GM18519 (cell line): ENCODE measurements around the gene RBM39.
A peak's percentile ranks its signal among the peaks of the same experiment; 100 is the strongest.
"Not testable (repeated sequence)": the region's sequence is repeated elsewhere in the genome, so short reads cannot be mapped to it uniquely, and the experiment has no call there.

Experiments
- ATAC-seq: cut with Tn5 transposase; IDR thresholded peaks from one replicate; pipeline ENCODE4 v1.9.1; 2021; ENCODE audit warnings: mild to moderate bottlenecking, moderate library complexity; ENCODE audit not compliant: unreplicated experiment, low FRiP score

The RBM39 gene

DNA sequence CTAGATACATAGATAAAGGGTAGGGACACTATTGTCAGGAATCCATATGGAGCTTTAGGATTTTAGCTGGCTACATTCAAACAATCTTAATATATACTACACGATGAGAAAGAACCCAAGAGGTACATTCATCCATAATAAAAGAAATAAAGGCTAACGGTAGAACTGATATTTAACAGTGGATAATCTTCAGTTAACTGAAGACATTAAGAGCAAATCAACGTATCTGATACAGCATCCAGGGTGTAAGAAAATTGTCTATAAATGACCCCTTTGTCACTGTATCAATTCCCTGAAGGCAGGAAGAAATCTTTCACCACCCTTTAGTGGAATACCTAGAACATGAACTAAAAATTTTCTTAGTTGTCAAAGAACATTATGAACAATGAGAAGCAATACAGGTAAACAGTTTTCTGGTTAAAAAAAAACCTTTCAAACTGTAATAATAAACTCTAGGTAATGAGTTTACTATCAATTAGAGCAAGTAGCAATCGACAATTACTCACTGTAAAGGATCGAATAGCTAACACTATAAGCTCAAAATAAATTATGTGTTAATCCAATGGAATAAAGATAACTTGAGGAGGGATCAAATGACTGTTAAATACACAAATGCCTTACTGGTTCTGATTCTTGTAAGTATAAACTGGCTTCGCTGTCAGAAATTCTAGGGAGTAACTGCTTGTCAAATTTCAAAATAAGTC, 31.0 kb downstream of the RBM39 start:
- no peak for ATAC-seq

DNA sequence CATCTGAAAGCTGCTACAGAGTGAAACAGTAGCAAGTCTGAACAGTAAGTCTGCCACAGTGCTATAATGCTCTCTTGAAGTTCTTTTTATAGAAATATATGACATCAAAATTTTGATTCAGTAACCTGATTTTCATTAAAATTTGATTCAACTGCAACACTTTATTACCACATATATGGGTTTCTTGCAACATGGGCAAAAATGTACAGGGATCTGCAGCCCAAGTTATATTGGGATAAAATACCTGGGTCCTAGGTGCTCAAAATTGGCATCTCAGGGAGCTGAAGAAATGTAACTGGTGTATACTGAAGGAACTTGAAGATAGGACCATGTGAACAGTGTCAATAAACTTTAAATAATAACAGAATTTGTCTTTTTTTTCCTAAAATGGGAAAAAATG, 32.0 kb downstream of the RBM39 start:
- ATAC-seq, result no peak

DNA sequence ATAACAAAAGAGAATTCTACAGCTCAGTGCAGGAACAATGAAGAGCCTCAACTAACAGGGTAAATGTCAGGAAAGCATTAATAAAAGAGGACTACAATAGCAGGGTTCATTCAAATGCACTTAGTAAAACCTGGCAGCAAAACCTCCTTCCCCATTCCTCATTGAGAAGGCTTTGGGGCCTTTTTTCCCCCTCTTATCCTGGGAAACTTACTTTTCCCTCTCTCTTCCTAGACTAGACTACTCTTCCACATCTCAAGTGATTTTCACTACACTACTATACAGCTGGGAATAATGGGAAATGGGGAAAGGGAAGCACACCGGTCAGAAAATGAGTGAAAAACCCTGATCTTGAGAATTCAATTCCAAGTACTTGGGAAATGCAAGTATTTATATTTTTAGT, 32.8 kb downstream of the RBM39 start:
- ATAC-seq, result no peak

DNA sequence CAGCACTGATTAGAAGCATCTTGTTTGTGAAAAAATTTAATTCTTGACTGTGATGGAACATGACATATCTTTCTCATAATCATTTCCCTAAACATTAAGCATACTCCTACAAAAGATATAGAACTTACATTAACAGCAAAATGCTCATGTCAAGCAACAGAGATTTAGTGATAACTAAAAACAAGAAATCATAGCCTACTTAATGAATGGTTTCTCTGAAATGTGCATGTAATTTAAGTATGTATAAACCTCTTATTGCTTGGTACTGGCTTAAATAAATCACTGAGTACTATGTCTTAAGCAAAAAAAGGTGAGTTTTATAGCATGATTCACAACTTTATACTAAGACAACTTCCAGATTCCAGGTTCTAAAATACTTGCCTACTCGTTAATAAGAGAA, 33.6 kb downstream of the RBM39 start:
- ATAC-seq, result no peak

DNA sequence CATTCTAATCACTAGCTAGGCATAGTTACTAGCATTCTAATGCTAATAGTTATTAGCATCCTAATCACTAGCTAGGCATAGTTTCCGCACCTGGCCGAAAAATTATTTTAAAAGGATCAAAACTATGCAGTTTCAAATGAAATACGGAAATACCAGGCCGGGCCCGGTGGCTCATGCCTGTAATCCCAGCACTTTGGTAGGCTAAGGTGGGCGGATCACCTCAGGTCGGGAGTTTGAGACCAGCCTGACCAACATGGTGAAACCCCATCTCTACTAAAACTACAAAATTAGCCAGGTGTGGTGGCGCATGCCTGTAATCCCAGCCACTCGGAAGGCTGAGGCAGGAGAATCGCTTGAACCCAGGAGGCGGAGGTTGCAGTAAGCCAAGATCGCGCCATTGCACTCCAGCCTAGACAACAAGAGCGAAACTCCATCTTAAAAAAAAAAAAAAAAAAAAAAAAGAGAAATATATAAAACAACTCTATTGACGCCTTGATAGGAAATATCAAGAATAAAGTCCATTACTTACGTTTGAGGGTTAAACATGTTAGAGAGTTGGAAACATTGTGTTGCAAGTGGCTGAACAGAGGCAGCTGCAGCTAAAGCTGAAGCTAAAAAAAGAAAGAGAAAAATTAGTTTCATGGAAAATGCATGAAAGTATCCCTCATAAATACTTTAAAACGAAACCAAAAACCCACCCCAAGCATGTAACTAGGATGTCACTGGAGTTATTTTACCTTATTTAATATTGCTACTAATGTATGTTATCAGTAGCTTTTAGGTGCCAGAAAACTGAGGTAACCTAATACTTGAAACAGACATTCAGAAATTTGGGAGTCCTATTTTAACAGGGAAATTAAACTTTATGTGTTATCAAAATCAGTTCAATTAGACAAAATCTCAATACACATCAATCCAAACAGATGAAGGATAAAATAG, 35.2 kb downstream of the RBM39 start:
- not testable (repeated sequence) for ATAC-seq

DNA sequence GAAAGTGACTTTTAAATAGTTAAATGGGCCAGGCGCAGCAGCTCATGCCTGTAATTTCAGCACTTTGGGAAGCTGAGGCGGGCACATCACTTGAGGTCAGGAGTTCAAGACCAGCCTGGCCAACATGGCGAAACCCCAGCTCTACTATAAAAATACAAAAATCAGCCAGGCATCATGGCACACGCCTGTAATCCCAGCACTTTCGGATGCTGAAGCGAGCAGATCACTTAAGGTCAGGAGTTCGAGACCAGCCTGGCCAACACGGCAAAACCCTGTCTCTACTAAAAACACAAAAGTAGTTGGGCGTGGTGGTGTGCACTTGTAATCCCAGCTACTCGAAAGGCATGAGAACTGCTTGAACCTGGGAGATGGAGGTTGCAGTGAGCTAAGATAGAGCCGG, 36.2 kb downstream of the RBM39 start:
- not testable (repeated sequence) for ATAC-seq

DNA sequence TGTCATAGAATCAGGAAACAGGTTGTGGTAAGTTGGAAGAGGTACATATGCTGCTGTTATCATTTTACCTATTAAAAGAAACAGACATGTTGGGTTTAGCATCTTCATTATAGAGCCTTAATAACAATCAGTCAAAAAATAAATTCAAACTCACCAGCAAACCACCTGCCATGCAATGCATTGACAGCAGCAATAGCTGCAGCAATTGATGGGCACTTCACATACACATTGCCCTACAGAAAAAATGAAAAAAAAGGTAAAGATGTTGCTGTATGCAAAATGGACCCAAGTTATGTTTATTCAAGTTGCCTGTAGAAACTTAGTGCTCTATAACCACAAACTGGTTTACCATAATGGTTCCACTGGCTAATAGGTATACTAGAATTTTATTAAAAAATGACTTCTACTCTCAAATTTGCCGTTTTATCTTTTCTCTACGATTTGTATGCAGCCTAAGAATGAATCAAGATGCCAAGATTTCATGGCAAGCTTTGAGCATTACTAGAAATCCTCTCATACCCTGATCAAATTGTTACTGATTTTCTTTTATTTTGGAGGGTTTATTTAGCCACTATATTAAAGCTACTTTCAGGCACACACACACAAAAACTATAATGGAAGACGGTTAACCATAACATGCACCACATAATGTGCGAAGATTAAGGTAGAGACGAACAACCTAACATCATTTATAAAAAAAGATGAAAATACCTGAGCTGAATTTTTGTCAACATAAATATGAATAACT, 37.4 kb downstream of the RBM39 start:
- ATAC-seq, result no peak

DNA sequence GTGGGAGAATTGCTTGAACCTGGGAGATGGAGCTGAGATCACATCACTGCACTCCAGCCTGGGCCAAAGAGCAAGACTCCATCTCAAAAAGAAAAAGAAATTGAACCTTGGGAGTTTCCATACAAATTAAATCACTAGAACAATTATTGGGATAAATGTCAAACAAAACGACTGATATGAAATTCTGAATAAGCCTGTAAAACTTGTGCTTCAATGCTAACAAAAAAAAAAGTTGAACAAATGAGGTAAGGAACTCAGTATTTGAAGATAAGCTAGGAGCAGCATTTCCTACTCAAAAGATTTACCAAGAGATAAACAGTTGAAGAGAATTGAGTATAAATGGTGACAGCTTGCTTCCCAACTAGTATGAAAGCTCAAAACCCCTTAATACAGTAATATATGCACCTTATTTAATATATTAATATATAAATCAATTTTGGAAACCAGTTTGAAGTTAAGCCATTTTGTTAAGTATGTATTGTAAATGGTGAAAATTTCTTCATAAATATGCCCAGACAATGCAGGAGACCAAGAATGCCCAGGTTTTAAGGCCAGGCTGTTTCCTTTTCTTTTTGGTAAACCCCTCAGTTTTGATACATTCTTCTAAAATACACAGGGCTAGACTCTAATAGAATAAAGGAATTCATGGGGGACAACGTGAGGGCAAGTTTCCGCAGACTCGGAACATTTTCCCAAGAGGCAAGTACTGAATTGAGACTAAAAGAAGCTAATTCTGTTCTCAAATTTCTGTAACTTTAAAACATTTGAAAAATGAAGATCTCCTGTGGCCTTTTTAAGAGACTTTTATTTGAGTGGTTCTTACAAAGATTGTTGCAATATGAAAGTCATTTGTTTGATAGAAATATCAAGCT, 39.0 kb downstream of the RBM39 start:
- ATAC-seq, result no peak

DNA sequence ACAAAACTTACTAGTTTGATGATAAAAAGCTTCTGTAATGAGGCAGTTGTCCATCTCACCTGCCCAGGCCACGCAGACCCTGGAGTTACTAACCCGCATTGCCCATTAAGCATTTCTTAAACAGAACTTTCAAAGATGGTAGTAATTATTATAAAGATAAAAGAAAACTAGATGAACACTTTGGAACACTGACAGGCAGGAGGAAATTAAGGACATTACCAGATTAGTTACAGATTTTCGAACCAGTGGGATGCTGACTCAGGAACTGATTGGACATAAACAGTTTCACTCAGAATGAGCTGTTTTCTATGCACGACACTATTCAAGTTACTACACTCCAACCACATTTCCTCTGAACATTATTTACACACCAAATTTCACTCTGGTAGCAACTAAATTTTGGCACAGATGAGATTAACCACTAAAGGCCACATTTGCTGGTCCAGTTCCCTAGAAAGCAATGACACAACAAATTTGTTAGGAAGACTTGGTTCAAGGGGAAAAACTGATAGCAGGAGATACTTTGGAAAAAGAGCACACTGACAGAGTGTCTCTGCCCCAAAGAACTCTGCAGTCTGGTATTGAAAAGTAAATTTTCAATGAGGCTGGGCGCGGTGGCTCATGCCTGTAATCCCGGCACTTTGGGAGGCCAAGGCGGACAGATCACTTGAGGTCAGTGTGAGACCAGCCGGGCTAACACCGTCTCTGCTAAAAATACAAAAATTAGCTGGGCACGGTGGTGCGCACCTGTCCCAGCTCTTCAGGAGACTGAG, 39.8 kb downstream of the RBM39 start:
- ATAC-seq, result no peak

DNA sequence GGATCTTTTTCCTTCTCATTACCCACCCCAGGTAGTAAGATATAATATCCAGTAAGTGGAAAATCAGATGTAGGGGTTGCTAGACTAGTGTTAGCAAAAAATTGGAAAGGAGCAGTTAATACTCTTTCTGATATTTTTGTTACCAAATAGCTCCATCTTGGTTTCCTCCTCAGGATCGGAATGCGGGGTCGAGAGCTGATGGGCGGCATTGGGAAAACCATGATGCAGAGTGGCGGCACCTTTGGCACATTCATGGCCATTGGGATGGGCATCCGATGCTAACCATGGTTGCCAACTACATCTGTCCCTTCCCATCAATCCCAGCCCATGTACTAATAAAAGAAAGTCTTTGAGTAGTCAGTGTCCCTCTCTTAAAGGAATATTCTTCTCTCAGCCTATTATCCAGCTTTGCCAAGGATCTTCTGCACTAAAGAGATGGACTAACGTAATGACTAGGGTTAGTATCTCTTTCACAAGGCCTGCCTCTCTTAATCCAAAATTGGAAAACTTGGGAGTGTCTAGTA, 41.4 kb downstream of the RBM39 start:
- no peak for ATAC-seq

DNA sequence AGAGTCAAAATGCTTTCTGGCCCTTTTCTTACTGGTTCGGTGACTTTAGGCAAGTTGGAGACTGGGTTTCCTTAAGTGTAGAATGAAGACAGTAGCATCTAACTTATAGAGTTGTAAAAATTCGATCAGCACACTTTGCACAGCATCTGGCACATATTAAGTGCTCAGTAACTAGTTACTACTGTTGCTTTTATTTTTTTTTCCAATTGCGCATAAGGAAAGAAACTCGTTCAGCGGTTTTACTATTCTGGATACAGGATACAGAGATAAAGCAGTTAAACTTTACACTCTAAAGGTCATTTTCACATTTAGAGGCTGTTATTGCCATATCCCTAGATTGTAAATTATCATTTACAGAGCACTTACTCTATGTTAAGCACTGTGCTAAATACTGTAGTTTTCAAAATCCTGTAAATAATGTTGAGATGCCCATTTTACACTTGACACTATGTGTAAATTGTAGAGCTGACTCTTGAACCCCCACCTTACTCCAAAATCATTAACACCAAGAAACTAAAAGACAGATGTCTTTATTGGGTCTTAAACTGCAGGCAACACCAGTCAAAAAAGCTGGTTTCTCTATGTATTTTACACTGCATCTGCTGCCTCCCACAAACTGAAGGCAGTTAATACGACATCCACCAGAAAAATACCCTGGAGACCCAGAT, 42.0 kb downstream of the RBM39 start:
- ATAC-seq, result no peak

DNA sequence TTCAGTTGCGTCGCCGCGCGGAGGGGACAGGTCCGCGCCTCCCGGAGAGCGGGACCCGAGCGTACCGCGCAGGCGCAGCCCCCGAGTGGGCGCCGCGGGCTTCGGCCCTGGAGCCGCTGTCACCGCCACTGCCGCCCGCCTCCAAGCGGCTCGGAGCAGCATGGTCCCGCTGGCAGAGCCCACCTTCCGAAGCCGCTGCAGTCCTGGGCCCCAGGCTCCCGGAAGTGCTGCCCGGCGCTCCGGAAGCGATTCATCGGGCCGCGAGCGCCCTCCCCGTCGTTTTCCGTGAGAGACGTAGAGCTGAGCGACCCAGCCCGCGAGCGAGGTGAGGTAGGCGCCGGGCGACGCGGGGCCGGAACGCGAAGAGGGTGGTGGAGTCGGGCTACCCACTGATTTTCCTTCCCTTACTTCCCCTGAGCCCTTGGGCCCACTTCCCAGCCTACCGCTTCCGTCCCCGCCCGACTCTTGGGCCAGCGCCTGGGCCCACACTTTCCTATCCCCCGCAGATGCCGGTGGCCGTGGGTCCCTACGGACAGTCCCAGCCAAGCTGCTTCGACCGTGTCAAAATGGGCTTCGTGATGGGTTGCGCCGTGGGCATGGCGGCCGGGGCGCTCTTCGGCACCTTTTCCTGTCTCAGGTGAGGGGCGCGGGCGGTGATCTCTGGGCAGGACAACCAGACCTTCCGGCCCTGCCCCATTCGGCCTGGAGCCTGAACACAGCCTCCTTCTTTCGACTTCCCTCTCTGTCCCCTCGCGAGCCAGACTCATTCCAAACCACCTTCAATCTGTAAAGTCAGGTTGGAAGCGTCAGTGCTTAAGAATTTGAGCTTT, 42.7 kb downstream of the RBM39 start, which contains the start of the genes NFS1 and ROMO1:
Gene NFS1 (minus strand): TSS at position 226 of the 830 bp plus-strand sequence. CDS start 64 bp downstream, at position 162.
Gene ROMO1 (plus strand): TSS at position 279 of the 830 bp plus-strand sequence. CDS start 228 bp downstream, at position 507.
- ATAC-seq, result peak; percentile 60

DNA sequence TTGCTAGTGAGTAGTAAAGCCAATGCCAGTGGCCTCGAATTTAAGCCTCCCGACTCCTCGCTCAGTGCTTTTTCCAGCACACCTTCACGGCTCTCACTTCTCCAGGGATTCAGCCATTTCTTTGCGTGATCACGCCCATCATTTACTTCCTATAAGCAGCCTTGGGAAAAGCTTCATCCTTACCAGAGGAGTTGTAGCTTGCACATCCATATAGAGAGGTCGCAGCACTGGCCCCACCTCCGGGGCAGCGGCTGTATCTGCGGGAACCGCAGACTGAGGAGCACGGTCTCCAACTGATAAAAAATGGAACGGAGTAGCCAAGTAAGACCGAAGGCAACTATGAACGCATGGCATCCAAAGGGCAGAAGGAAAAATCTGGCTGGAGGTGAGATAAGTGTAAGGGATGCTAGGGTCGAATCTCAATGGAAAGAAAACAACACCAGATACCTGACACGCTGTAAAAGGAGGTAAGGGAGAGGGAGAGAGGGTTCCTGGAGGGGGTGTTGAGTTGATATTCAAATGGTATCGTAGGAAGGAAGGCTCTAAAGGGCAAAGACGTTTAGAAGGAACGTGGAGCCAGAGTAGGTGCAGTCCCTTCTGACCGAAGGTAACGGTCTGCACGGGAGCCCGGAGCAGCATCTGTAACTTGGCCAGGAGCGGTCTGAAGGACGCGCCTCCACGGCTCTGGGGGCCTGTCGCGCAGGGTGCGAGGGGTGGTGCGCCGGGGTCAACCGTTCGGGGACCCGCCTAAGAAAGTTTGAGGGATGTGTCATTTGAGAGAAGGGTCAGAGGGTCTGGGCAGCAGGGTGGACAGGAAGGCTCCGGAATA, 43.5 kb downstream of the RBM39 start:
- no peak for ATAC-seq

DNA sequence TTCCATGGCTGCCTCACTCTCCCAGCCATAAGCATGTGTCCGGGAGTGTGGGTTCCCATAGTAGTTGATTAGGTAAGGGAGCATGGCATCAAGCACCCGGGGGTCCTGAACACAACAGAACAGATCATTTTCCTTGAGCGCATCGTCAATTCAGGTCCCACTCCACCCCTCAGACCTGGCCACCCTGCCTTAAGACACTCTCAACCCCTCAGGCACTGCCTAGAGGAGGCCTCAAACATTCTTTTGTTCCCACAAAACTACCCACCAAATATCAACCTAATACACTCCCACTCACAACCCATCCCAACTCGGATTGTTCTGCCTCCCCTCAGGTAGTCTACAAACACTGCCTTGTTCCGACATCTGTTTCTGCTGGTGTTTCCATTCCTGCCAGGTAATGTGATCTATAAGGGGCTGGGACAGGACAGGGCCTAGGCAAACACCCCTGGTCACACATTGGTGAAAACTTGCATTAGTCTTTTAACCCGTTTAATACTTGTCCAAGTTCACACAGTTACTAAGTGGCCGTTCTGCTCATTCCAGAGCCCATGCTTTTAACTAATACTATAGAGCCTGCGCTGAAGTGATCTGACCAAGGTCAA, 44.3 kb downstream of the RBM39 start:
- ATAC-seq, result no peak

DNA sequence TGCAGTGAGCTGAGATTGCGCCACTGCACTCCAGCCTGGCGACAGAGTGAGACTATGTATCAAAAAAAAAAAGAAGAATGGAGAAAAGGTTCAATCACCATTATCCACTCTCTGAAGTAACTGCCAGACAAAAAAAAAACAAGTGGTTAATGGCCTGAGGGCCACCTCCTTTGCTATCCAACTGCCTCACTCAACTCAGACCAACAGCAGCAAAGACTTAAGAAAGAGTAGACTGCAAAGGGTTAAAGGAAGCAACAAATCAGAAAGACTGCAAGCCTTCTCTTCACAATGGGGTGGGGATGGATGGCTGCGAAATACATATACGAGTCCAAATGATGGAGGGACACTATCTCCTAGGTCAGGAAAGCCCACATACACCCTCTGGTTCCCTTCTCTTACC, 46.1 kb downstream of the RBM39 start:
- ATAC-seq, result no peak

DNA sequence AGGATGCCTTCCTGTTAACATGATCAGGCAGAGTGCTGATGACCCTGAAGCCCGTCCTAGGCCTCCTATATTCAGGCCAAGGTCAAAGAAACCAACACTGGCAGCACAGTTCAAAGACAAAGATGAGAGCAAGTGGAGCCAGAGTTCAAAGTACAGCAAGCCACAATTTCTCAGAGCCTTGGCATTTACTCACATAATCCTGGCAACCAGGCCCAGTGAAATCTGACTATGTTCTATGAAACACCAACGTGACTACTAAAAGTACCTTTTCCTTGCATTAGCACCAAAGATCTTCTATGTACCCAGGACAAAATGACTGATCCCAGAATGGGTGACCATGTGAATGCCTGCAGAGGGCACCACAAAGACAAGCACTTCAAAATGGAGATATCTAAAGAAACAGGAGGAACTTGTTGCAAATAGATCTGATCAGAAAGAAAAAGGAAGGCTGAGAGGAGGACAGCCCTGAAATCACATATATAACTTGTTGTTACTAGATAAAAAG, 46.8 kb downstream of the RBM39 start:
- ATAC-seq, result no peak
